CD4-positive, alpha-beta T cell treated with Interleukin-17A for 1 hour (primary cell): Measurements from ENCODE around the gene ART5.
"Not testable (repeated sequence)": the region's sequence is repeated elsewhere in the genome, so short reads cannot be mapped to it uniquely, and the experiment has no call there.

Experiments used
- DNase-seq: peaks from one replicate; pipeline ENCODE4 v3.0.0-alpha.2; 2020

Gene ART5

DNA sequence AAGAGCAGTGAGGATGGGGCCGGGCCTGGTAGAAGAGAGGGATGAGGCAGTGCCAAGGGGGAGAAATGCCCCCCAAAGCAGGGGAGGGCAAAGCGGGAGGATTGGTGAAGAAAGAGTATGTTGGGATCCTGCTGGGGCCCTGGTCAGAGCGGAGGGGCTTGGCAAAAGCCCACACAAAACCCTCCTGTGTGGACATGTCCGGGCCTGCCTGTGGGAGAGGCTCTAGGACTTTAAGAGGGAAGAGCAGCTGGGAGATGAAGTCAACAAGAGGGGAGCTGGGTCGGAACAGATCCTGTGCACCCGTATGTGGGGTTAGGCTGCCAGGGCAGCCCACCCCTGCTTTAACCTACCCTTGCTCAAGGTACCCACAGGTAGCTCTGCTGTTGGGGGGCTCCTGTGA is 25.8 kb downstream of the ART5 start:
- DNase-seq = no peak

DNA sequence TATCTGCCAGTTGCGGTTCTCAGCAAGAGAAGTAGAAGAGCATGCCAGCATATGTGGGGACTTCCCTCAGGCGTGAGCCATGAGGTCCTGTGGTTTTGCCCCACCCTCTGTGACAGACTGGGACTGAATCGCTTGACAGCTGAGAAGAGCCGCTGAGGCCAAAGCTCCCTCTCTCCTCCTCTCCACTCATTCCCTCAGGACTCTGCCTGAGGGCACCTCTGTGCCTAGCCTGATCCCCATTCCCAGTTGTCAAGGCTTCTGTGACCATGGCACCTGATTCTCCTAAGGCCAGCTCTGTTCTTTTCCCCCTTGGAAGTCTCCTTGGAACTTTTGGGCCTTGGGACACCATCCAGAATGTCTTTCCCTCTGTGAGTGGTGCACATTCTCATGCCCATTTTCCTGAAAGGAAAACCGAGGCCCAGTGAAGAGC is 27.0 kb downstream of the ART5 start:
- DNase-seq = peak; percentile 54

DNA sequence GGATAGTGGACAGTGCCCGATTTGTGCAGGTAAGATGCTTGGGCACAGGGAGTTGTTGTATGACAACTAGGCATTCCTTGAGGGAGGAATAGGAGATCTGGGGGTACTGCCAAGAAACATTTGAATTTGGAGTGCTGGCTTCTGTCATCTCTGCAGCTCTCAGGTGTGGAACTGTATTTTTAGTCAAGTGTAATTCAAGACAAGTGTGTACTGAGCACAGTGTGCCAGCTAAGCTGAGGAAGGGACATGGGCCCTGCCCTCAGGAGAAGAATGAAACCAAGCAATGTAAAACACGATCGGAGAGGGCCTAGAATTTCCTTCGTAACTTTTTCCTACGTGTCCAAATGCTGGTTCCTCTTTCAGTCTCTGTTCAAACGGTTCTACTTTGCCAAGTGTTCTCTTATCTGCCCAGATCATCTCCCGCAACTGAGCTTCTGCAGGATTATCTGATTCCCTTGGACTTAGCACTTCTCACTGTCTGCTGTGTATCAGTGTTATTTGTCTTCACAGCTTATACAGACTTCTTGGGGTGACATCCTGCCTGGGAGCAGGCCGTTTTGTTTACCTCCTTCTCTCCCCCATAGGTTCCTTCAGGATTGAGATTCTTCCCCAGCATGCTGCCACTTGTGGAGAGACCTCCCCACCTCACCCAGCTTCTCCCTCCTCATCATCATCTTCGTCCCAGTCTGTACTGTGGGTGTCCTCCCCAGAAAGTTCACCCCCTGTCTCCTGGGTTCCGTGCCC is 27.6 kb downstream of the ART5 start:
- DNase-seq = no peak

DNA sequence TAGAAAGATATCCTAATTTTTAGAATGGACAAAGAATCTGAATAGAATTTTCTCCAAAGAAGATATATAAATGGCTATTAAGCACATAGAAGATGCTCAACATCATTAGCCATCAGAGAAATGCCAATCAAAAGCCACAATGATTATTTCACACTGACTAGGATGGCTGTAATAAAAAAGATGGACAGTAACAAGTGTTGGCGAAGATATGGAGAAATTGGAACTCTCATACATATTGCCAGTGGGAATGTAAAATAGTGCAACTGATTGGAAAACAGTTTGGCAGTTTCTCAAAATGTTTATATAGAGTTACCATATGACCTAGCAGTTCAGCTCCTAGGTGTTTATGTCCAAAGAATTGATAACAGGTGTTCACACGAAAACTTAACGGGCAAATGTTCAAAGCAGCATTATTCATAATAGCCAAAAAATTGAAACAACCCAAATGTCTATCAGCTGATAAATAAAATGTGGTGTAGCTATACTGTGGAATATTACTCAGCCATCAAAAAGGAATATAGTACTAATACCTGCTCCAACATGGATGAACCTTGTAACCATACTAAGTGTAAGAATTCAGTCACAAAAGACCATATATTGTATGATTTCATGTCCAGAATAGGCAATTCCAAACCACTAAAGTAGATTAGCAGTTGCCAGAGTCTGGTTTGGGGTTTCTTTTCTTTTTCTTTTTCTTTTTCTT is 29.7 kb downstream of the ART5 start:
- DNase-seq = no peak

DNA sequence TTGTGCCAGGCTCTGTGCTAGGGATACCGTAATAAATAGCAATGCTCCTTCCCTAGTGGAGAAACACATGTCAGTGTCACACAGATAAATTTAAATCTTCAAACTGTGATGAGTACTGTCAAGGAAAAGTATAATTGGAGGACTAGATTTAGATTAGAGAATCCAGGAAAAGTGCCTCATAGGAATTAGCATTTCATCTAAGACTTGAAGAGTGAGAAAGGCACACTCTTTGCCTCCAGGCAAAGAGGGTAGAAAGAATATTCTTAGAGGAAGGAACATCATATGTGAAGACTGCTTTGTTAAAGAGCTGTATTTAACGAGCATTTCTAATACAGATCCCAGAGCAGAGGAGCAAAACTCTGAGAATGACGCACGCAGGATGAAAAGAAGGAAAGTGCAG is 30.9 kb downstream of the ART5 start:
- DNase-seq = no peak

DNA sequence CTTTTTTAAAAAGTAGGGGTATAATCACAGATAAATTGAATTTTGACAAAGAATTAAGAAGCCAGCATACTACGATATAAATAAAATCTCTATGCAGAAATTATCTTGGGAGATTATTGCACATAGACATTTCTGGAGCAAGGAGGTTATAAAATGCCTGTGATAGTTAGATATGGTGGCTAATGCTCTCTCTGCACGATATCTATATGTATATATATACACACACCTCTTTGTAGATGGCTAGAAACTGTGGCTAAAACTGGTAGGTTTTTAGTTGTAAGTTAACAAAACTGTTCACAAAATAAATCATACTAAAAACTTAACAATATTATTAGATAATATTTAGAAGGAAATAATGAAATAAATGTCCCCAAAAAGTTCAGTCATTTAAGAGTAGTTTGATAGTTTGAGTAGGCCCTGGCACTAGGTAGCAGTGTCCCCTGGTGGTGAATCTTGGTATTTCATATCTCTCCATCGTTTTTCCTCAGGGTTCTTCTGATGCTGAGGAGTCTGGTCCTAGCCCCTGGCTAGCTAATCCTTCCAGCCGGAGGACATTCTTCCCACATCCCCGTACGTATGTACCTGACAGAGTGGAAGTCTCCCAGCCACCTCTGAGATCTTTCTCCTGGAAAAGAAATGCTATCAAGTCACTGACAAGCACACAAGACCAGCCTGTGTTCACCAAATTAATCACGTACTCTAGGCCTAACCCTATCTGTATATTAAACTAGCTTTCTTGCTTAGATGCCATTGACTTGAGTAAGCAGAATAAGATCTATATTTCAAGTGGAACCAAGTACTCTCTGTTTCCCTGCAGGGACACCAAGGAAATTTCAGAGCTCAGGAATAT is 32.2 kb downstream of the ART5 start:
- peak; percentile 55 for DNase-seq

DNA sequence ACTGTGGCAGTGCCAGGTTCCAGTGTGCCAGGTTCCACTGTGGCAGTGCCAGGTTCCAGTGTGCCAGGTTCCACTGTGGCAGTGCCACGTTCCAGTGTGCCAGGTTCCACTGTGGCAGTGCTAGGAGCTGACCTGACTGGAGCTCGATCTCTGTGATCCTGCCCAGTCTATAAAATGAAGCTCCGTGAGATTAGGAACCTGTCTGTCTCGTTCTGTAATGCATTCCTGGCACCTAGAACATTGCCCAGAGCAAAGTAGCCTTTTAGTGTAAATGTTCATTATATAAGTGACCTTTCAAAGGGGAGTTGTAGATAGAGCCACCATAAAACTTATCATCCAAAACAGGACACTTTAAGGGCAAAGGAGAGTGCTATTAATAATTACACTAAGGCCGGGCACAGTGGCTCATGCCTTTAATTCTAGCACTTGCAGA is 36.0 kb downstream of the ART5 start:
- no peak for DNase-seq

DNA sequence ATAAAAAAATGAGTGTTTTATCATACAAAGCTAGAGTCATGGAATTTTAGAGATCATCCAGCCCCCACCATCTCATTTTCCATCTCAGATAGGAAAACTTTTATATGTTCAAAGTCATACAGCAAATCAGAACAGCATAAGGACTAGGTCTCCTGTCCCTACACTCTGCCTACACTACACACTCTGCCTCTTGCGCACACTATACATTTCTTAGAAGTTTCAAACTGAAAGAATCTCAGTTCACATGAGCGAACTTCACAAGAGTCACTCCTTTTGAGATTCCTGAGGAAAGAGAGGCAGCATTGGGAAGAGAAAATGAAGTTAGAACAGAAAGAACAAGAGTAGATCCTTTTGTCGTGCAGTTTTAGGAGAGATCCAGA is 36.5 kb downstream of the ART5 start:
- DNase-seq = no peak

DNA sequence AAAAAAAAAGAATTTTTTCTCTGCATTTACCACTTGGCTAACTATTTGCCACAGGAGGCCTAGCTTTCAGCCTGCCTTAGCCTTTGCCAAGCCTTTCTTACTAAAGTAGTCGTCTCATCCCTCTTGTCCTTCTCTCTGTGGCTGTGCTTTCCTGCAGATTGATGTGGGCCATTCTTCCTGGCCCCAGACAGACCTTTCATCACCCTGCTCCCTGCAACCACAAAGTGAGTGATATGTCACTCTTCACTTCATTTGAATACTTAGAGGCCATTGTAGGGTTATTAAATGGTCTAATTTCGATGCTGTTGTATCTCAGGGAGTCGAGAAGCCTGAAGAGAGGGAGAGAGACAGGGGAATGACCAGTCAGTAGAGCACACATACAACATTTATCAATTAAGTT is 37.6 kb downstream of the ART5 start:
- DNase-seq = no peak

DNA sequence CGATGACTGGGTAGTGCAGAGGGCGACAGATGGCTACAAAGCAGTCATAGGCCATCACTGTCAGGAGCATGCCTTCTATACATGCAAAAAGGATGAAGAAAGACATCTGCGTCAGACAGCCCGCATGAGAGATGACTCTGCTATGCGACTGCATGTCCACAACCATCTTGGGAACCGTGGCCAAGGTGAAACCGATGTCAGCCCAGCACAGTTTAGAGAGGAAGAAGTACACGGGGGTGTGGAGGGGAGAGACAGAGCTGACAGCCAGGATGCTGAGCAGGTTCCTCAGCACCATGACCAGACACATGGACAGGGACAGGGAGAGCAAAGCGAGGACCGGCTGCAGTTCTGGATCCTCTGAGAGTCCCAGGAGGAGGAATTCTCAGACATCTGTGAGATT is 41.6 kb downstream of the ART5 start:
- DNase-seq = not testable (repeated sequence)

DNA sequence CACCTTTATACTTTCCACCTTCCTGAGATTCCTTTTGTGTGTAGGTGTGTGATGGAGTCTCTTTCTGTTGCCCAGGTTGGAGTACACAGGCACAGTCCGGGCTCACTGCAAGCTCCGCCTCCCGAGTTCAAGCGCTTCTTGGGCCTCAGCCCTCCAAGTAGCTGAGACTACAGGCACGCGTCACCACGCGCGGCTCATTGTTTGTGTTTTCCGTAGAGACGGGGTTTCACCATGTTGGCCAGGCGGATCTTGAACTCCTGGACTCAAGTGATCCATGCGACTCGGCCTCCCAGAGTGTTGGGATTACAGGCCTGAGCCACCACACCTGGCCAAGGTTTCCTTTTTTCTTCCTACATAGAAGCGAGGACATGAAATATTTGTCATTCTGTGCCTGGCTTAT is 44.0 kb downstream of the ART5 start:
- not testable (repeated sequence) for DNase-seq

DNA sequence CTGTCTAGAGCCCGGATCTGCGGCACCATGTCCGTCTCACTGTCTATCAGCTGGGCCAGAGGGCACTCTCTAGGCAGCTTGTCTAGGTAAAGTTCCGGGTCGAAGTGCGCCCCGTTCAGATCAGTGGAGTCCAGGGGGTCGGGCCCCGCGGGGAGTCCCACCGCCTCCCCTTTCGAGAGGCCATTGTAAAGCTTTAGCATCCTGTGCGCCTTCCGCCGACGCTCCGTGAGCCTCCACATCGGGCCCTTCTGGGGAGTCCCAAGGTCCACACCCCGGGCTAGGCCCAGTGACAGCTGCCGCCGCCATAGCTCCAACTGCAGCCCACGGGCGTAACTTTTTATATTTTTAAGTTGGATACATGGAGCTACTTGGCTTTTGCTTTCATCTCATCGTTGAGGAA is 50.5 kb downstream of the ART5 start:
- not testable (repeated sequence) for DNase-seq

DNA sequence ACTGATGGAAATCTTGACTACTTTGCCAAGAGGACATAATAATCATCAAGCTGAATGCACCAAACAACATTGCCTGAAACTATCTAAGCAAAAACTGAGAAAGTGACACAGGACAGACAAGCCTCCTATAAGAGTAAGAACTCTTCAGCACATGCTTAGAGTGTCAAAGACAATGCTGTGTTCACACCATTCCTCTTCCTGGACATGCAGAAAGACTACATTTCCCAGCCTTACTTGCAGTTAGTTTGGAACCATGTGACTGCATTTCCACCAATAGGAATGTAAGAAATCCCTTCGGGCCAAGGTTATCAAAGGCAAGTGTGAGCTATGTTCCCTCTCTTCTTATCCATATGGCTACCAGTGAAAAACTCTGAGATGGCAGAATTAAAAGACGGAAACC is 51.6 kb downstream of the ART5 start:
- DNase-seq = peak; percentile 6

DNA sequence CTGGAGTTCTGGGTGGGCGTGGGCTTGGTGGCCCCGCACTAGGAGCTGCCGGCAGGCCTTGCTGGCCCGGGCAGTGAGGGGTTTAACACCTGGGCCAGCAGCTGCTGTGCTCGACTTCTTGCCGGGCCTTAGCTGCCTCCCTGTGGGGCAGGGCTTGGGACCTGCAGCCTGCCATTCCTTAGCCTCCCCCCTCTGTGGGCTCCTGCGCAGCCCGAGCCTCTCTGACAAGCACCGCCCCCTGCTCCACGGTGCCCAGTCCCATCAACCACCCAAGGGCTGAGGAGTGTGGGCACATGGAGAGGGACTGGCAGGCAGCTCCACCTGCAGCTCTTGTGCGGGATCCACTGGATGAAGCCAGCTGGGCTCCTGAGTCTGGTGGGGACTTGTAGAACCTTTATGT is 53.0 kb downstream of the ART5 start:
- DNase-seq = not testable (repeated sequence)
